Loucy (cell line): ENCODE measurements around the gene PSG3.
"Not testable (repeated sequence)": the region's sequence is repeated elsewhere in the genome, so short reads cannot be mapped to it uniquely, and the experiment has no call there.

Source experiments
- CTCF ChIP-seq: fragments of 200-600 bp; sonication (generic); conservative IDR thresholded peaks from 2 replicates; pipeline ENCODE4 v1.5.1; 2014; ENCODE audit warnings: mild to moderate bottlenecking, antibody characterized with exemption, low read length
- EZH2phosphoT487 ChIP-seq: fragments of 200-600 bp; IDR thresholded peaks from 2 replicates; pipeline ENCODE4 v1.6.1; 2018; ENCODE audit warnings: antibody characterized with exemption, mild to moderate bottlenecking, moderate library complexity, borderline replicate concordance

- not testable (repeated sequence) for TF ChIP-seq CTCF, EZH2phosphoT487
Measured at GRCh38 chr19:42787766-42788165, 47.5 kb upstream of the PSG3 start.
